Measurements from ENCODE around the gene GBP1.

DNA sequence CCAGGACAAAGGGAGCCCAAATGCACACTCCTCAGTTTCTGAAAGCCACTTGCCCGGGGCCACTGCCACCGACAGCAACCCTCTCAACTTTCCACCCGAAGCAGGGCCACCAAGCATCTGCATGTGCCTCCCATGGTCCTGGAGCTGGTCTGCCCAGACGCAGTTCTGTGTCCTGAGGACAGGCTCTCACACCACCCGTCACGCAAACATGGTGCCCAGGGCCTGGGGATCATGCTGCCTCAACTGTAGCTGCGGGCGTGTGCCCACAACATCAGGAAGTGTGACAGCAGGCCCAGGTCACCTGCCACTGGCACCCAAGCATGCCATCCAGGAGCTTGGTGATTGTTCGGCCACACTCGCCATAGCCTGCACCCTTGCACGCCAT lies 14.4 kb downstream of the GBP1 start:
- TF ChIP-seq CEBPB (IDR thresholded peaks at IDR 0.05; ENCODE audit: low read depth), result no peak
- no peak for TF ChIP-seq ZNF274 (IDR thresholded peaks at IDR 0.05; ENCODE audit: low read depth, low read length)
- no peak for TF ChIP-seq EZH2 (IDR thresholded peaks at IDR 0.05)
- TF ChIP-seq, protein P1, sequence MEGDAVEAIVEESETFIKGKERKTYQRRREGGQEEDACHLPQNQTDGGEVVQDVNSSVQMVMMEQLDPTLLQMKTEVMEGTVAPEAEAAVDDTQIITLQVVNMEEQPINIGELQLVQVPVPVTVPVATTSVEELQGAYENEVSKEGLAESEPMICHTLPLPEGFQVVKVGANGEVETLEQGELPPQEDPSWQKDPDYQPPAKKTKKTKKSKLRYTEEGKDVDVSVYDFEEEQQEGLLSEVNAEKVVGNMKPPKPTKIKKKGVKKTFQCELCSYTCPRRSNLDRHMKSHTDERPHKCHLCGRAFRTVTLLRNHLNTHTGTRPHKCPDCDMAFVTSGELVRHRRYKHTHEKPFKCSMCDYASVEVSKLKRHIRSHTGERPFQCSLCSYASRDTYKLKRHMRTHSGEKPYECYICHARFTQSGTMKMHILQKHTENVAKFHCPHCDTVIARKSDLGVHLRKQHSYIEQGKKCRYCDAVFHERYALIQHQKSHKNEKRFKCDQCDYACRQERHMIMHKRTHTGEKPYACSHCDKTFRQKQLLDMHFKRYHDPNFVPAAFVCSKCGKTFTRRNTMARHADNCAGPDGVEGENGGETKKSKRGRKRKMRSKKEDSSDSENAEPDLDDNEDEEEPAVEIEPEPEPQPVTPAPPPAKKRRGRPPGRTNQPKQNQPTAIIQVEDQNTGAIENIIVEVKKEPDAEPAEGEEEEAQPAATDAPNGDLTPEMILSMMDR (IDR thresholded peaks at IDR 0.05 in 2 of 3, conservative IDR thresholded peaks at IDR 0.05 in 1 of 3; ENCODE audit: borderline replicate concordance in 1 of 3, insufficient read depth in 1 of 3, low read depth in 2 of 3, low read length in 2 of 3), result no peak
- TF ChIP-seq POLR2A (IDR thresholded peaks at IDR 0.05; ENCODE audit: borderline replicate concordance, extremely low read depth, insufficient read depth, insufficient read length), result no peak
- no peak for TF ChIP-seq RAD21 (IDR thresholded peaks at IDR 0.05; ENCODE audit: low read depth)

Measured in HCT116 (cell line).